HG03175 (cell line): Measurements from ENCODE around the gene ACAA1.
"Not testable (repeated sequence)": the region's sequence is repeated elsewhere in the genome, so short reads cannot be mapped to it uniquely, and the experiment has no call there.

Experiments used
- ATAC-seq: cut with Tn5 transposase; IDR thresholded peaks from one replicate; pipeline ENCODE4 v1.9.1; 2021; ENCODE audit warnings: mild to moderate bottlenecking, moderate library complexity; ENCODE audit not compliant: unreplicated experiment

Gene ACAA1

DNA sequence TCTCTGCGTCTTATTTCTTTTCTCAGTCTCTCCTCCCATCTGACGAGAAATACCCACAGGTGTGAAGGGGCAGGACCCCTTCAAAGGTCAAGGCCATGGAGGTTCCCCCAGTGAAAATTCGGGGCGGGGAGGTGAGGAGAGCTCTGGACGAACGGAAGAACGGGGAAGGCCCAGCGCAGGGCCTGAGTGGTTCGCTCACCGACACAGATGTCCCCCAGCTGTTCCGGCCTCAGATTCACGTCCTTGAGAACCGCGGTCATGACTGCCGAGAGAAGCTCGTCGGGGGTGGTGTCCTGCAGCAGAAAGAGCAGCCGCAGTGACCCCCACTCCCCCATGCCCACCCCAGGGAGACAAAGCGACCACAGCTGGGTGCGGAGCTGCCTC, 542 bp downstream of the ACAA1 start:
- ATAC-seq = no peak

- not testable (repeated sequence) for ATAC-seq
These were observed 1.2 kb downstream of the ACAA1 start for GRCh38 chr3:38135621-38136277.

GRCh38 chr3:38134517-38135143, 2.3 kb downstream of the ACAA1 start:
- ATAC-seq = not testable (repeated sequence)

DNA sequence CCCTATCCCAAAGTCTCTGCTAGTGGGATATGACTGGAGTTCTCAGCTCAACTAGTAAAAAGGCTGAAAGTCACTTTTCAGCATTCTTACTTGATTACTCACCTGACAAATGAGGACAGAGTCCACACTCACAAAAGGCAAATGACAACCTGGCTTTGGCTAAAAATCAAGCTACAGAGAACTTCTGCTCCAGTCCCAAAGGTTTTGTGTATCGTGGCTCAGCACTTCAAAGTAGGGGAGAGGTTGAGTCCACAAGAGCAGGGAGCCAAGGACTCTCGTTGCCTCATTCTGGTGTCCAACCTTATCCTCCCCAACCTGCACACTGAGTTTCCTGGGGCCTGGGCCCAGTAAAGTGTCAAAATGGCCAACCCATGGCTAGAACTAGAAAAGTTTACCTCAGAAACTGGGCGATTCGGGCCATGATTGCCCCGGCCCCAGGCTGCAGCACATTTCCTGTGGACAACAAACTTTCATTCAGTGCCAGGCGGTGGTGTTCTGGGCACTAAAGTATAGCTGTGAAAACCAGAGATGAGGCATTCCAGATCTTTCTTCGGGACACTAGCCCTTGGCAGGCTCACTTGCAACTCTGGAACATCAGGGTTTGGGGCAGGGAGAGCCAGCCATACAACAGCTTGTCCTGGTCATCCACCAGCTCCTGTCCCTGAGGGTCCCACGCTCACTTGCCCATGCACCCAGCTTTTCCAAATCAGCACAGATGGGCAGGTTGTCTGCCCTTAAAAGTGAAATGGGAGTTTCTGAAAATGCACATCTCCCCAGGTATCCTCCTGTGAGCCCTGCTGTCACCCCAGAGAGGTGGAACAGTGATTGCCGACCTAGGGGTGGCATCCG, 3.1 kb downstream of the ACAA1 start:
- no peak for ATAC-seq

DNA sequence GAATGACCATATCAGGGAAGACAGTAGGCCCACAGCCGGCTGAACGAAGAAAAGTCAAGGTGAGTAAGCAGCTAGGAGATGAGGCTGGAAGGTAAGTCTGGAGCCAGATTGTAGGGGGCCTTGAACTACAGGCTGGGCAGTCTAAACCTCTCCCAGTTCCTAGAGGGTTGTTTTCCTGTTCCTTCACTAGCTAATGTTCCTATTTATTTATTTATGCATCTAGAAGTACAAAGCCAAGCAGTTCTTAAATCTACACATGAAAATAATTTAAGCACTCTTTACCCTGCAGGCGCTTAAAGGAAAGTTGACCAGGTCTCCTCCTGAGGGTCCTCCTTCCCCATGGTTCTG, 3.7 kb downstream of the ACAA1 start:
- no peak for ATAC-seq

DNA sequence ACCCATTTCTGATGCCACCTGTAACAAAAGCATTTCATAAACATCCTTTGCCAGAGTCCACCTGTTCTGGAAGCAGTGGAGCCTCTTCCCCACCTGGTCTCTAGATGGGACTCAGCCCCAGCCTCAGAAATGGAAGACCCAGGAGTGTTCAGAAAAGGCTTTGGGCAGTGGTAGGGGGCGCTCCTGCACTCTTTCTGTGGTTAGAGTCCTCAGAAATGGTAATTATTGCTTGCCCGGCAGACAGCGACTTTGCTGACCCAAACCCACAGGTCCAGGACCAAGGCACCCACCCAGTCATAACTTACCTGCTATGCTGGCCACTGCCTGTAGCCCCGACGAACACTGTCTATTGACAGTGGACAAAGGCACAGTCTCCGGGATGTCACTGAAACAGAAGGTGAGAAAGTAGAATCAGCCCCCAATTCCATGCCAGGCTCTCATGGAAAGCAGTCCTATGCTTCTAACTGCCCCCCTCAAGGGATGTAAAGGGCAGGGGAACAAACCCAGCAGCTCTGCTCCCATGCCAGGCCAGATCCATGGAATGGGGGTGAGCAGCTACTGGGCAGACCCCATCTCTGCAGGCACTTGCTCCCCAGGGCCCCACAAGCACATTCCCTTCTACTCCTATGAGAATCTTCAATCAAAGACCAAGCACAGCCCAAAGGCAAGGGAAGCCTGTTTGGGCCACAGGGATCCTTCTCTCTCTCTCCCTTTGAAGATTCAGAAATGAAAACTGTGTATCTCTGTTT, 5.1 kb downstream of the ACAA1 start:
- ATAC-seq = no peak

GRCh38 chr3:38130631-38131065, 6.3 kb downstream of the ACAA1 start:
- ATAC-seq = no peak

- ATAC-seq = no peak
These were observed 7.9 kb downstream of the ACAA1 start for GRCh38 chr3:38129058-38129457.

- ATAC-seq = no peak
These were observed 8.6 kb downstream of the ACAA1 start for GRCh38 chr3:38128303-38128655.

GRCh38 chr3:38127611-38128302, 9.2 kb downstream of the ACAA1 start:
- no peak for ATAC-seq

- no peak for ATAC-seq
These were observed 10.6 kb downstream of the ACAA1 start for GRCh38 chr3:38126121-38126892.

- ATAC-seq = no peak
These were observed 11.4 kb downstream of the ACAA1 start for GRCh38 chr3:38125305-38126120.

- ATAC-seq = no peak
These were observed 12.4 kb downstream of the ACAA1 start for GRCh38 chr3:38124324-38125122.

GRCh38 chr3:38122712-38123290, 14.1 kb downstream of the ACAA1 start:
- ATAC-seq = no peak

DNA sequence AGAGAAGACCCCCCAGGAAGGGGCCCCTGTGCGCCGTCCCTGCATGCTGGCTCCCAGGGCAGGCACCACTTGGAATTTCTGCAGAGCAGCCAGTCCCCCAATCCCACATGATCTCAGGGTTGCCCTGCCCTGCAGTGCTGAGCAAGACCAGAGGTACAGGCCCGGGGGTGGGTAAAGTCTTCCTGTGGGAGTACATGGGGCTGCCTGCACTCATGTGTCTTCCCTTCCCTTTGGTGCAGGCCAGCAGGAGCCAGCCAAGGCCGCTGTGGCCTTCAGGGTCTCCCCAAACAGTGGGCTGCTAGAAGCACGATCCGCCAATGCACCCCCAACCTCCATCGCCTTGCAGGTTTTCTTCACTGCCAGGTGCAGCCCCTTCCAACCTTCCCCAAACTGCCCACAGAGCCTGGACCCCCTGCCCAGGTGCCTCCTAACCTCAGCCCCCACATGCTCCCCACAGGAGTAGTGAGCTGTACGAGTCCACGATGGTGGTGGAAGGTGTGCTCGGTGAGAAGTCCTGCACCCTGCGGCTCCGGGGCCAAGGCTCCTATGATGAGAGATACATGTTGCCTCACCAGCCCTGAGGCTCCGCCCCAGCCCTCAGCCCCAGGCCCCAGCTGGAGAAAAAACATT, 15.0 kb downstream of the ACAA1 start:
- ATAC-seq = no peak

DNA sequence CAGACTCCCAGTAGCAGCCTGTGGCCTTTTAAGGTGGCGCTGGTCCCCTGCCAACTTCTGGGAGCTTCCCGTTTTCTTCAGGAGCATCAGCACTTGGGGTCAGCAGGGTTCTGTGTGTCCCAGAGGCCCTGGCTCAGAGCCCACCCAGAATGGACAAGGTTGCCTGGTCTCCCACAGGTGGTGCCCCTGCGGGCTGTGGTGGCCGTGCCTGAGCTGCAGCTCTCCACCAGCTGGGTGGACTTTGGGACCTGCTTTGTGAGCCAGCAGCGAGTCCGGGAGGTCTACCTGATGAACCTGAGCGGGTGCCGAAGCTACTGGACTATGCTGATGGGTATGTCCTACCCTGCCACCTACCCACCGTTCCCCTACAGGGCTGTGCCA, 15.5 kb downstream of the ACAA1 start:
- ATAC-seq = no peak

GRCh38 chr3:38120693-38121450, 16.1 kb downstream of the ACAA1 start:
- ATAC-seq = no peak
